22Rv1 (cell line): Measurements from ENCODE around the gene TOPAZ1.
A peak's percentile ranks its signal among the peaks of the same experiment; 100 is the strongest.

Experiments
- H3K27ac ChIP-seq: fragments of 450-650 bp; 2 replicates; pipeline ENCODE4 v1.5.1; 2017
- CTCF ChIP-seq: fragments of 450-650 bp; IDR thresholded peaks from 2 replicates; pipeline ENCODE4 v1.5.1; 2017; ENCODE audit warnings: mild to moderate bottlenecking
- ZFX ChIP-seq: fragments of 450-650 bp; IDR thresholded peaks from 2 replicates; pipeline ENCODE4 v1.6.1; 2017; ENCODE audit warnings: antibody characterized with exemption, borderline replicate concordance

Gene TOPAZ1

GRCh38 chr3:44232407-44232806, 9.3 kb upstream of the TOPAZ1 start:
- H3K27ac ChIP-seq: no peak overlapping the region
- TF ChIP-seq ZFX (no peak), CTCF (no peak)

GRCh38 chr3:44234648-44235268, 6.9 kb upstream of the TOPAZ1 start:
- no peak overlapping the region for H3K27ac ChIP-seq
- TF ChIP-seq CTCF (no peak), ZFX (no peak)

DNA sequence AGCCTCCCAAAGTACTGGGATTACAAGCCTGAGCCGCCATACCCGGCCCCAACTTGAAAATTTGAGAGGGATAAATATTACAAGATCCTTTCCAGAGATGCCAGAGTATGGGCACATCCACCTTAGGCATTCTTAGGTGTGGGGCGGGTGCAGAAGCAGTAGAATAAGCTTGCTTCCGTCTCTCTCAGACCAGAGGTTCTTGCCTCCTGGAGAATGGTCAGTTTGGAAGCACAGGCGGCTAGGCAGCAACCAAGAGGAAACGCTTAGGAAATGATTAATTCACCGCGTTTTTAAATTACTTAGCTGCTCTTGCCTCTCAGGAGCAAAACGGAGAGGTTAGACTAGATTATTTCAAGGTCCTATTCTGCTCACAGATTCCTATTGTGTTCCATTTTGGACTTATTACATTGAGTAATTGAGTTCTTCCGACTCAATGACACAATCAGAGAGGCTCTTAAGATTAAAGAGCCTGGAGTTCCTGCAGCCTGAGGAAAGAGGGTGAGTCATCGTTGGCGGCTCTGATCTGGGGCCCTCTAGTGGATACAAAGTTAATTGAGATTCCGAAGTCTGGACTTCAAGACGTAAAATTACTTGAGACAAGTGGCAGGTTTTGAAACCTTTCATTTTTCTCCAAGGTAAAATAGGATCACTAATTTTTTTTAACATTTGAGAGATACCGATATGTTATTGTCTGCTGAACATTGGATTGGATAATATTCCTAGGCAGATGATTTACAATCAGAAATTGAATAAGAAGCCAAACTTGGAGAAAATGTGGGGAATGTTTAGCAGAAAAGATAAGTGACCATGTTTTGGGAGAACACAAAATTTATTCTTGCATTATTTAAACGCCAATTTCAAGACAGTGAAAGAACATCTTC, 5.8 kb upstream of the TOPAZ1 start:
- no peak overlapping the region for H3K27ac ChIP-seq
- TF ChIP-seq CTCF (peak; percentile 92), ZFX (no peak)

GRCh38 chr3:44236485-44236908, 5.2 kb upstream of the TOPAZ1 start:
- no peak overlapping the region for H3K27ac ChIP-seq
- TF ChIP-seq CTCF: no peak

GRCh38 chr3:44237161-44237560, 4.5 kb upstream of the TOPAZ1 start:
- TF ChIP-seq ZFX: no peak
- TF ChIP-seq CTCF: no peak
- H3K27ac ChIP-seq: no peak overlapping the region

DNA sequence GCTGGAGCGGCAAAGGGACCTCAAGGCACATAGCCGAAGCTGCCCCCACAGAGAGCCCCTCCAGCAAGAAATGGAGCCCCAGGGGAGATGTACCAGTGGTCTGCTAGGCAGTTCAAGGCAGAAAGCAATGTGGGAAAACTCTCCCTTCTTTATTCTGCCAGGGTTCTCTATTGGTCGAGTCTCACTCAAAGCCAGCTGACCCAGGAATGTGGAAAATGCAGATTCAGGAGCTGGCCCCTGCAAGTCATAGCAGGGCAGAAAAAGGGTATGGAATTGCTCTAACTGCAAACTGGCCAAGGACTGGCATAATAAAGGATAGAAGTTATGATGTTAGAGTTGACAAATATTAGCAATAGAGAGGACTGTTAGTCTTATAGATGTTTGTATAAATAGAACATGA, 4.0 kb upstream of the TOPAZ1 start:
- TF ChIP-seq ZFX (no peak), CTCF (no peak)
- no peak overlapping the region for H3K27ac ChIP-seq

DNA sequence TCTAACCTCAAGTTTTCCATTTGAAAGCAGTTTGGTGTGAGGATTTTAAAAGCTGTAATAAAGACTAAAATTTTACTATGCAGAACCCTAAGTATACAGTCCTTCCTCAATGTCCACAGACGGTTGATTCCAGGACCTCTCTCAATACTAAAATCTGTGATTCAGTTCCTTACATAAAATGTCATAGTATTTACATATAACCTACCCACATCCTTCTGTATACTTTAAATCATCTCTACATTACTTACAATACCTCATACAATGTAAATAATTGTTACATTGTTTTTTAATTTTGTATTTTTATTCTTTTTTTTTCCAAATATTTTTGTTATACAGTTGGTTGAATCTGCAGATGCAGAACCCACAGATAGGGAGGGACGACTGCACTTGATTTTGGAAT, 2.8 kb upstream of the TOPAZ1 start:
- no peak overlapping the region for H3K27ac ChIP-seq
- TF ChIP-seq CTCF (no peak), ZFX (no peak)
